ENCODE measurements around the gene DDTL.
"Not testable (repeated sequence)": the region's sequence is repeated elsewhere in the genome, so short reads cannot be mapped to it uniquely, and the experiment has no call there.

DNA sequence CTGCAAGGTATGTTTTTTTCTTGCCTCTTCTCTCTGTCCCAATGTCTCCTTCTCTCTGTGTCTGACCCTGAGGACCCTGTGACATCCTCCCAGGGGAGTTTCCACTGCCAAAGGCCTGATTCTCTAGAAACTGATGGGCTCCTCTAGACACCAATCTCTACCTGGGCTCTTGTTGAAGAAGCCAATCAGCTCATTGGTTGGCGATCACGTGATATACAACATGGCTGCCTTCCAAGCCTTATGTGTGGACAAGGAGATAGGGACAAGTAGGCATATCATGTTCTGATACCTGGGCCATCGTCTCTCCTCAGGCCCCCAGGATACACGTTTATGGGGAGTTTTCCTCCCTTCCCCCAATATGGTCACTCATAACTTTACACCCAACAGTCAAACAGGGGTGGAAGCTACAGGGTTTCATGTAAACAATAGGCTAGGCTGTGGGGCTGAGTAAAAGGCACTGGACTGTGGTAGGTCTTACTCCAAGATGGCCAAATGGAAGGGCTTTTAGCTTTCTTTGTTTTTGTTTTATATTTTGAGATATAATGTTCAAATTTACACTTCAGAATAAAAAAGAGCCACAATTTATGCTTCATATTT is 27.0 kb downstream of the DDTL start:
- TF ChIP-seq, protein P1, sequence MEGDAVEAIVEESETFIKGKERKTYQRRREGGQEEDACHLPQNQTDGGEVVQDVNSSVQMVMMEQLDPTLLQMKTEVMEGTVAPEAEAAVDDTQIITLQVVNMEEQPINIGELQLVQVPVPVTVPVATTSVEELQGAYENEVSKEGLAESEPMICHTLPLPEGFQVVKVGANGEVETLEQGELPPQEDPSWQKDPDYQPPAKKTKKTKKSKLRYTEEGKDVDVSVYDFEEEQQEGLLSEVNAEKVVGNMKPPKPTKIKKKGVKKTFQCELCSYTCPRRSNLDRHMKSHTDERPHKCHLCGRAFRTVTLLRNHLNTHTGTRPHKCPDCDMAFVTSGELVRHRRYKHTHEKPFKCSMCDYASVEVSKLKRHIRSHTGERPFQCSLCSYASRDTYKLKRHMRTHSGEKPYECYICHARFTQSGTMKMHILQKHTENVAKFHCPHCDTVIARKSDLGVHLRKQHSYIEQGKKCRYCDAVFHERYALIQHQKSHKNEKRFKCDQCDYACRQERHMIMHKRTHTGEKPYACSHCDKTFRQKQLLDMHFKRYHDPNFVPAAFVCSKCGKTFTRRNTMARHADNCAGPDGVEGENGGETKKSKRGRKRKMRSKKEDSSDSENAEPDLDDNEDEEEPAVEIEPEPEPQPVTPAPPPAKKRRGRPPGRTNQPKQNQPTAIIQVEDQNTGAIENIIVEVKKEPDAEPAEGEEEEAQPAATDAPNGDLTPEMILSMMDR (IDR thresholded peaks at IDR 0.05; ENCODE audit: extremely low read depth in 1 of 2, insufficient read depth in 1 of 2, low read depth in 1 of 2, low read length in 2 of 2), result not testable (repeated sequence)
- TF ChIP-seq JUN (IDR thresholded peaks at IDR 0.05; ENCODE audit: borderline replicate concordance, insufficient read depth, insufficient read length, low read depth); EZH2 (IDR thresholded peaks at IDR 0.05; ENCODE audit: borderline replicate concordance, low read depth, low read length, severe bottlenecking); FOS (IDR thresholded peaks at IDR 0.05; ENCODE audit: borderline replicate concordance, insufficient read depth, low read length): not testable (repeated sequence)
